ENCODE data around the gene LYVE1.
"Not testable (repeated sequence)": the region's sequence is repeated elsewhere in the genome, so short reads cannot be mapped to it uniquely, and the experiment has no call there.

LYVE1 gene

DNA sequence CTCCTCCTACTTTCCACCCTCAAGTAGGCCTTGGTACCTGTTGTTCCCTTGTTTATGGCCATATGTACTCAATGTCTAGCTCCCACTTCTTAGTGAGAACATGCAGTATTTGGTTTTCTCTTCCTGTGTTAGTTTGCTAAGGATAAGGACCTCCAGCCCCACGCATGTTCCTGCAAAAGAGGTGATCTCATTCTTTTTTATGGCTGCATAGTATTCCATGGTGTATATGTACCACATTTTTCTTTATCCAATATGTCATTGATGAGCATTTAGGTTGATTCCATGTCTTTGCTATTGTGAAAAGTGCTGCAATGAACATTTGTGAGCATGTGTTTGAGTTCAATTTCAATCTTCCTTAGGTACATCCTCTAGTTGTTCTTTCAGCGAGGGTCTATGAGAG, 27.4 kb upstream of the LYVE1 start:
- FAIRE-seq; DNase-seq (ENCODE audit: extremely low spot score, insufficient read length, low read depth): not testable (repeated sequence)

DNA sequence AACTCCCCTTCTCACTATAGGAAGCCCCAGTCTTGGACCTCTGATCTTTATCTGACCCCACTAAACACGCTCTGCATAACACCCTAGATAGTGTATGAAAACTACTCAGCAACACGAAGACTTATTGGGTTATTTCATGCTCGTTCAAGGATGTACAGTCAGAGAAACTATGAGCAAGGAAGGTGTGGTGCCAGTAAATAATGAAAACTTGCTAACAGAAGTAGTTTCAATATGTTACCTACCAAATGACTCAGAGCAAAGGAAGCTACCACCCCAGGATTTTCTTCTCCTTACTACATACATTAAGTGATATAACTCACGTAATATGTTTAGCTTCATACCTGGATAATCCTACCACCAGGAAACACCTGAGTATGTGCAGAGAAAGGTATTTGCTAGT, 25.9 kb upstream of the LYVE1 start:
- no peak for FAIRE-seq

DNA sequence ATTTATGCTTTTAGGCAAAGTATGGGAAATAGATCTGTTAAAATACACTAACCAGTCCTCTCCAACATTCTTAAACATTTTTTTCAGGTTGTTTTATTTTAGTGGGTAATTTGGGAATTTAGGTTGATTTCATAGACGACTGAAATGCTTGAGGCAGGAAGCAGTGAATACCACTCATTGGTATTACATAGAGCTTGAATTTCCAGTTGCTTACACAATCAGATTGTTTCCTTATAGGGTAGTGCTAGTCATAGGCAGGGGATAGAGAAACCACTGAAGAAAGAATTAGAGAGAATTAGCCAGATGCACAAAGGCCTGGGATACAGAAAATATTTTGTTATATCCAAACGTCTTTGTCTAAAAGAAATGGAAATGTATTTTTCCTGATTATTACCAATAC, 23.9 kb upstream of the LYVE1 start:
- FAIRE-seq (no peak), DNase-seq (ENCODE audit: extremely low spot score, insufficient read length, low read depth) (no peak)

More for the DNA sequence above, 25.9 kb upstream of the LYVE1 start:
- no peak for DNase-seq (ENCODE audit: extremely low spot score, insufficient read length, low read depth)

DNA sequence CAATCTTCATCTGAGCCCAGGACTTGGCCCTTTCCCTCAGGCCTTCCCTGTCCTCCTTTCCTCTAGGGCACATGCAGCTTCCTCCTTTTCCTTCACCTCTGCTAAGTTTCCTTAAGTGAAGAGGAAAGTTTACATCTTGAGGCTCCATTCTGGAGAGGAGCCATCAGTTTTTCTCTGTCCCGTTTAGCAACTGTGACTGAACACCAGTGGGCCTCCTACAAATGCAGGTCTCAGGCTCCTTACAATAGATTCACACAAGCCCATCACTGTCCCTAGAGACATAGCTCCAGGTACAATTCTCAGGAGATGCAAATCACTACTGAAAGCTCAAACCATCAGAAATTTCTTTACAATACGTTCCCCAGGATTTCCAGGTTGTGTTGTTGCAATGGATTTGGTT, 23.3 kb upstream of the LYVE1 start:
- FAIRE-seq (no peak), DNase-seq (ENCODE audit: extremely low spot score, insufficient read length, low read depth) (no peak)

DNA sequence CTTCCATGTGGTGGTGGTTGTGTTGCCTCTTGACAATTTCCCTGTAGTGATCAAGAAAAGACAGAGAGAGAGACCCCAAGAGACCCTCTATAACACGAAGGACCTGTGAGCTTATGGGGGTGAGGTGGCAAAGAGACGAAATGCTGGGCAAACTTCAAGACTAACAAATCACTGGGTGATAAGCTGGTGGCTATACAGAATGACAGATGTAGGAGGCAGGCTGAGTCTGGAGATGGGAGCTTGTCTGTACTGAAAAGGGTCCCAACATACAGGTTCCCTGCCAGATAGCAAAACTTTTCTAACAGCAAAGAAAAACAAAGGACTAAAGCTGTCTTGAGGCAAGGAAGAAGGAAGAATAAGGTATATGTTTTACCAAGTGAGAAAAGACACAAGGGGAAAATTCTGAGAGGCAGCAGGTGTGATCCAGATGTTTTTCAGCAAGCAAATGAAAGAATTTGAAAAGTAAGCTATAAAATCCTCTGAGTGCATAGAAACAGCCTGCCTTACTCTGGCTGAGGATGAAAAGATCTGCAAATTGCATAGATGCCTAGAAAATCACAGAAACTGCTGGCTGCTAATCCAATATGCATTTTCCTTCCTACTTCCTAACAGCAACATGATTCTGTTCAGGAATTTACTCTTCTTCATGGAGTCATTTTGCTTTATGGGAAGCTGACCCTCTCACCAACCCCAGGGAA, 21.9 kb upstream of the LYVE1 start:
- DNase-seq (ENCODE audit: extremely low spot score, insufficient read length, low read depth) = no peak

DNA sequence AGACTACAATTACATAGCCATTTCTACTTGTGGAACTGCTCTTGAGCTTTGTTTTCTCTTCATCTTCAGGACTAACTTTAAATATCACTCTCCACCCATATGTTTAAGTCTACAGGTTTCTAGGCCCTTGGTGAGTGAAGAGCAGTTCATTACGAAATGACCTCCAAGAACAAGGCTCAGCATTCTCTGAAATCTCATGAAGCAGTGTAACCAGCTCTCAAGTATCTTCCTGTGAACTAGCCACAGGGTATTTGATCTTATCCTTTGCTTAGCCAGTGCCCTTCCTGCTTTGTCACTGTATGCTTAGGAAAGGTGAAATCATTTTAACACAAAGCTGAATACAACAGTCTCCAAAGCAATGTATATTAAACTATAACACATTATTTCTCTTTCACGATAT, 20.4 kb upstream of the LYVE1 start:
- DNase-seq (ENCODE audit: extremely low spot score, insufficient read length, low read depth) (no peak), FAIRE-seq (no peak)

More for the DNA sequence above, 21.9 kb upstream of the LYVE1 start:
- FAIRE-seq = no peak

DNA sequence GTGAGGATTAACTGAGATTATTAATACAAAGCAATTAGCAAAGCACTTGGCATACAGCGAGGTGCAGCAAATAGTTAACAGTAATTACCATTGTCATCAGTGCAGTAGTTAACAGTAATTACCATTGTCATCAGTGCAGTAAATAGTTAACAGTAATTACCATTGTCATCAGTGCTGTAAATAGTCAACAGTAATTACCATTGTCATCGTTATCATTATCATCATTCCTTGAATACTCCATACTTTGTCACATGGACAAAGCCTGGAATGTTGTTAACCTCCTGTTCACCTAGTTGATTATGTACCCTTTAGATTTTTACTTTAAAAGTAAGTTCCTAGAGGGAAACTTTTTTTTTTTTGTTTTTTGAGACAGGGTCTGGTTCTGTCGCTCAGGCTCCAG, 19.5 kb upstream of the LYVE1 start:
- FAIRE-seq (no peak), DNase-seq (ENCODE audit: extremely low spot score, insufficient read length, low read depth) (no peak)

DNA sequence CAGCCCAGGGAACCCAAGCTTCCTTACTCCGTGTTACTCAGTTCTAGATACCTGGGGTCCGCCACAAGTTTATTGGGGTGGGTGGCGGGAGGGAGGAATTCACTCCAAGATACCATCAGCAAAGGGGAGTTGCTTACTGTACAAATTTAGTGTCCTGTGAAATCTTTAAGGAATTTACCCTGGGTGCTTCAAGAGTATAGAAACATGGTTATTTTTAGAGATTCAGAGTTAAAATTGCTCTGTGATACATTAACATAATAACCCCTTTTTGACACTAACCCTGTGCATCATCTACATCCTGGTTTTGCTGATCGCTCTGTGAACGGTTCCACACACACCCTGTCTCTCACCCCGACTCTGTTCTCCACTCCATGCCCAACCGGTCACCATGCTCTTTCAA, 18.9 kb upstream of the LYVE1 start:
- DNase-seq (ENCODE audit: extremely low spot score, insufficient read length, low read depth) (no peak), FAIRE-seq (no peak)

DNA sequence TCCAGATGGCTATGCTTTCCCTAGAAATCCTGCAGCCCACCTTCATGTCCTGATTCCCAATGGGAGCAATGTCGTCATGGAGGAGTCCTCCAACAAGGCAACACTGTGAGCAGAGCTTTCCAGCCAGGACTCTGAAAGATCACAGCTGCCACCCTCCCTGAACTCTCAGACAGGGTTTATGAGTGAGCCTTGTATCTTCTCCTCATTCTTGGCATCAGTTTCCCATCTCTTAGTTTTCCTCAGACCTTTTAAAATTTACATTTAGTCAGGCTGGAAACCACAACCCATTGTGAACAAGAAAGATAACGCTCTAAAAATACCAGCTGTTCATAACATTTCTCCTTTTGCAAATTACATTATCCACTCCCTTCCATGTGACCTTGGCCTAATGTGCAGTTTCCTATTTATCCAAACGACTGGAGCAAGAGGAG, 15.6 kb upstream of the LYVE1 start:
- FAIRE-seq (no peak), DNase-seq (ENCODE audit: extremely low spot score, insufficient read length, low read depth) (no peak)

DNA sequence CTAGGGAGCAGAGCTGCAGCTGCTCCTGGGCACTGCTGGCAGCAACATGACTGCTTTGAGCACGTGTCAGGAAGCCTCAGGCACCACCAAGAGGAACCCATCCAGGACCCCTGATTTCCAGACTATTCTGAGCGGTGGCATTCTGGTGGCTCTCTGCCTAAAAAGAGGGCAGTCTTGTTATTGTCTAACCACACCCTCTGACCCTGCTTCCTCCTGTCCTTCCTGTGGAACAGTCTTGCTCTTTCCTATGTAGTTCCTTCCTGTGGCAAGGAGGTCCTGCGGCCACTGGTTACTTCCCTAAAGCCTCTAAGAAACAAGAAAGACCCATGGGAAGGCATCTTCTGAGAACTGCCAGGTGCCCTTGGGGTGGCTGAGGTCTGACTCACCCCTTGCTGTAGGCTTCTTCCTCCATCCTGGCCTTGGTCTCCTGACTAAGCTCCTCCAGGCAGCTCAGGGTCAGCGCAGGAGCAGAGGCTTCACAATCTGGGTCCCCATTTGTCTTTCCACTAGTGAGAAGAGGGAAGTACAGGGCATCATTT, 13.1 kb upstream of the LYVE1 start:
- FAIRE-seq = no peak
- DNase-seq (ENCODE audit: extremely low spot score, insufficient read length, low read depth) = no peak

DNA sequence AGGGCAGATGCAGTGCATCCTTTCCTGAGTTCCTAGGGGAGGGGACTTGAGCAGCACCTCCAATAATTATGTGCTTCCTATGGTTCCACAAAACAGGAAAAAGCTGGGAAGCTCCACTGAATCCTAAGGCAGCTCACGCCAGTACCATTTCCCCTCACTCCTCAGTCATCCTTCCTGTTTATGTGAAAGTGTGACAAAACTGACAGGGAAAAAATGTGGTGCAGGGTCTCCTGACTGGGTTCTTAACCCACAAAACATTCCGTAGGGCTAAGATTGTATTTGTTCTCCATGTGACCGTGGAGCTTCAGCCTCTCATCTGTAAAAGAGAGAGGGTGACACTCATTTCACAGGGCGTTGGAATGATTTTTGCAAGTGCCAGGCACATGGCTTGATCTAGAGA, 12.2 kb upstream of the LYVE1 start:
- DNase-seq (ENCODE audit: extremely low spot score, insufficient read length, low read depth) (no peak), FAIRE-seq (no peak)

DNA sequence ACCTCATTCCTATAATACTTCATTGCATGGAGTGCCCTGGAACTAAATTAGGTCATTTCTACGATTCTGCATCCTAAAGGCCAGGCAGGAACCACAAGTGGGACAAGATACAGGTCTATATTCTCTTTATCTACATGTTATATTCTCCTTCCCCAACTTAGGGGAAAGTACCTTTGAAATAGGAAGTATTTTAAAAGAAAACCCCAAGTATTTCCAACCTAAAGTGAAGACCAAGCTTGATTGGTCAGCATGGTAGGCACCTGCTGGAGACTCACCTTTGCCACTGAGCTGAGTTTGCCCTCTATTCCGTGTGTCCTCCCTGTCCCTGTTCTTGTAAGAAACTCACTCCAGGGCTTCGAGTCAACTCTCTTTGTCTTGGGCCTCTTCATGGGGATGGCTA, 11.2 kb upstream of the LYVE1 start:
- DNase-seq (ENCODE audit: extremely low spot score, insufficient read length, low read depth) (no peak), FAIRE-seq (no peak)

DNA sequence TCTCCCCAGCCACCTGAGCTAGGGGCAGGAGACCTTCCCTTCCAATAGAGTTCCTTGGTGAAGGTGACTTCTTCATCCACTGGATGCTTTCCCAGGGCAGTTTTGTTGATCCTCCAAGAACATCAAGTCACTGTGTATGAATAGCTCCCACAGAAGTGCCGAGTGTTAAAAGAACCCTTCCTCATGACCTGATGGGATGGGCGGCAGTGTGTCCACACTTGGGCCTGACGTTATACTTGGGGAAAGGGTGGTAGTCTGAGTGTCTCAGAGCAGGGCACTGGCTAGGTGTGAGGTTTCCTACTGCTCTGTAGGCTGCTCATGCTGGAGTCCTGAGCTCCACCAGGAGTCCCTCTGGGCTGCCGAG, 7.6 kb upstream of the LYVE1 start:
- DNase-seq (ENCODE audit: extremely low spot score, insufficient read length, low read depth) = no peak
- FAIRE-seq = no peak

DNA sequence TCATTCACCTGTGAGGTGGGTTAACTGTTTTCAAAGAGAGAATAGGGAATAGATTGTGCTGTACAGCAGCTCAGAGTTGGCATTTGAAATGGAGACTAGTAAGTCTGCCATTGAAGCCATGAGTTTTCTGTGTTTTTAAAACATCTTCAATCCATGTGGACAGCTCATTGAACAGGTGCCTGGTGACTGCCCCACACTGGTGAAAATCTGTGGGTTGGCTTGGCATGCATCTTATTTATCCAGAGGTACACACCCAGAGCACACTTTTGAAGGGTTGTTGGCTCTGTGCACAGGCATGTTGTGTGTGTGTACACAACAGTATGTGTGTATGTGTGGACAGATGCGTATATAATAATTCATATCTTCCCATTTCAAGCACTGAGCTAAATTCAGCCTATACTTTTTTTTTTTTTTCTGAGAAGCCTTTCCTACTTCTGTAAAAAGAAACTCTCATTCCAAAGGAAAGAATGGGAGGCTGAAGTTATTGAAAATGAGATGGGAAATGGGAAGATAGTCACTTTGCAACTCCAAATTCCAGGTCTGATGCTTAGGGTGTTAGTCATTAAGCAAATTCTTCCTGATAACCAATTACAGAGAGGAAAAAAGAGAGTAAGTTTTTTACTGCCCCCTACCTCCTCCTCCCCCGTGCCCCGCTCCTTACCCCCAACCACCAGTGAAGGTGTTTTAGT, 7.0 kb upstream of the LYVE1 start:
- DNase-seq (ENCODE audit: extremely low spot score, insufficient read length, low read depth) (no peak), FAIRE-seq (no peak)

DNA sequence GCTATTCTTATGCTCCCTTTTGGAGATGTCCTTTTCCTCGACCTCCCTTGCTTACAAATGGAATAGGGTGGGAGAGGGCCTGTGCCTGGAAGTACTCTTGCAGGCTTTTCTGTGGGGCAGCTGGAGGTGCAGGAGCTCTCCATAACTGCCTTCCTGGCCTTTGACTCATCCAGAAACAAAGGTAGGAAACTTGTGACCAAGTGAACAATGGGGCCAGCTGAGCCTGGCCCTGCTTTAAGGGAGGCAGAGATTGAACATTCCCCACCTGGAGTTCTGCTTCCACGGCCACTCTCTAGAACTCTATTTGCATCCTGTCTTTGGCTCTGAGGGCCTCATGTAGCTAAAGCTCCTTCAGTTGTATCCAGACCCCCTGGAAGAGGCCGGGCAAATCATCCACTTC, 5.1 kb upstream of the LYVE1 start:
- FAIRE-seq (no peak), DNase-seq (ENCODE audit: extremely low spot score, insufficient read length, low read depth) (no peak)

DNA sequence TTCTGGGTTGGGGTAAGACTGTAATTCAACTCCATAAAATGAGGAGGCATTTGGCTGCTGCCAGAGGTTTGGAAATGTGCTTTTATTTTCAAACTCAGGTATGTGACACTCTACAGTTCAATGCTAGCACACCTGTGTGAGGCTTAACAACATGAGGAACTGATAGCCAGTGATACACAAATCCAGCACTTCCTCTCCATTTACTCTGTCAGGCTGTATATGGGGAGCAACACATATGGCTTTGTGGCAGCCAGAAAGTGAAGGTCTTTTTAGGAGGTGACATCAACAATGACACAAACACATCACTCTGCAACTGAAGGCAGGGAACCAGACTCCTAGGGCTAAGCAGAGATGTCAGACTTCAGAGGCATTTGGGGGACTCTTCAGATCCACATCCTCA, 4.6 kb upstream of the LYVE1 start:
- FAIRE-seq (no peak), DNase-seq (ENCODE audit: extremely low spot score, insufficient read length, low read depth) (no peak)

DNA sequence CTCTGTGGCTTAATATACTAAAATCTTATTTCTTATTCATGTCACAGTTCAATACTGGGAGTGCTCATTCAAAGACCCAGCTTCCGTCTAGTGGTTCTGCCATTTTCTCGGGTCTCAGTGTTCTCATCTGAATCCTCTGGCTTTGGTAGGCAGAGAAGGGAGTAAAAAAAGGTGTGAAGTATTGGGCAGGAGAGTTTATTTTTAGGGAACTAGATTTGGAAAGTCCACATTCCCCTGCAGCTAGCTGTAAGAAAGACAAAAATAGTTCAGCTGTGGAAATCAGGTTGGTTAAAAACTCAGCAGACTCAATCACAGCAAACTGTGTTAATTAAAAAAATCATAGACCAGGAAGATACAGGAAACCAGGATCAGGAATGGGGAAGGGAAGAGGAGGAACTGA, 4.1 kb upstream of the LYVE1 start:
- FAIRE-seq (no peak), DNase-seq (ENCODE audit: extremely low spot score, insufficient read length, low read depth) (no peak)

DNA sequence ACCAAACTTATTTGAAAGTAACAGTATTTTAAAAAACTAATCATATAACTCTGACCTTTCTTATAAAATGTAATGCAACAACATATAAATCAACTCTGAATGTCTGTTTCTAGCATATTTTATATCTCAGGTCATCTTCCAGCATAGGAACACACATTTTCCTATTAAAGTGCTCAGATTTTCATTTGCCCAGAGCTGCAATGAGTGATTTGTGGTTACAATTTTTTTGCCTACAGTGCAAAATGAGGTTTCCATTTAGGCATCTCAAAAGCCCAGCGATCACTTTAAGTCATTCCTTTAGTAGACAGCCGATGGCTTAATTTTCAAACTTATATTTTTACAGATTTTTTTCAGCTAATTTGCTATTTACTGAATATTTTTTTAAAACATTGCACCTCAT, 1.0 kb downstream of the LYVE1 start:
- DNase-seq (ENCODE audit: extremely low spot score, insufficient read length, low read depth) = no peak
- no peak for FAIRE-seq

DNA sequence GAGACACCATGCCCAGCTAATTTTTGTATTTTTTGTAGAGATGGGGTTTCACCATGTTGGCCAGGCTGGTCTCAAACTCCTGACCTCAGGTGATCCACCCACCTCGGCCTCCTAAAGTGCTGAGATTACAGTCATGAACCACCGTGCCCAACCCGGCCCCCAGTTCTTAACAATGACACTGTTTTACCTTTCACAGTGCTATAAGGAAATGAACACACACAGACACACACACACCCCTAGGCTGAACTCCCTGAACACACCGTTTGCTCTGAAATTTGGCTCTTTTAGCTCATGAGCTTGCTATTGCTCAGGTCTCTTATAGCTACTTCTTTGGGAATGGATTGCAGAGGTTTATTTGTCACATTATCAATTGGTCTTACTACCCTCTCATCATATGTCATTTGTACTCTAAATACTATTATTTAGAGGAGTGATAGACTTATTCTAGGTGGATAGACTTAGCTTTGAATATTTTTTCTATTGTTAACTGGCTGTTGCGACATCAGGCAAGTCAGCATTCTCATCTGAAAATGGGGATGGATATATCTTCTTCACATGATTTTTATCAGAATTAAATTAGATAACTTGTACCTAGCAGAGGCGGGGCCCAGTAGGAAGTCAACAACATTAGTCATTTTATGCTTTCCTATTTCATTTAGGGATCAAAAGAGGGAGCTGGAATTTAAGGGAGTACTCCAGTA, 2.1 kb downstream of the LYVE1 start:
- FAIRE-seq = no peak
- no peak for DNase-seq (ENCODE audit: extremely low spot score, insufficient read length, low read depth)

DNA sequence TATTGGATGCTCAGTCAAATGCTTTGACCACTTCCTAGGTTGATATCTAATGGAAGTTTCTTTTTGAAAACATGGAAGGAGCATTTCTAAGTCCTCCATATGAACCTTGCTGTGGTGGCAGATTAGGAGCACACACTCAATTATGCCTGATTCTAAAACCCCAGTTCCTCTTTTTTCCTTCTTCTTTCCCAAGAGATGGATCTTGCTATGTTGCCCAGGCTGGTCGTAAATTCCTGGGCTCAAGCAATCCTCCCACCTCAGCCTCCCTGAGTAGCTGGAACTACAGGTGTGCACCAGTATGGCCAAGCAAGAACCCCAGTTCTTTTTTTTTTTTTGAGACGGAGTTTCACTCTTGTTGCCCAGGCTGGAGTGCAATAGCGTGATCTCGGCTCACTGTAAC, 3.0 kb downstream of the LYVE1 start:
- no peak for FAIRE-seq
- no peak for DNase-seq (ENCODE audit: extremely low spot score, insufficient read length, low read depth)

DNA sequence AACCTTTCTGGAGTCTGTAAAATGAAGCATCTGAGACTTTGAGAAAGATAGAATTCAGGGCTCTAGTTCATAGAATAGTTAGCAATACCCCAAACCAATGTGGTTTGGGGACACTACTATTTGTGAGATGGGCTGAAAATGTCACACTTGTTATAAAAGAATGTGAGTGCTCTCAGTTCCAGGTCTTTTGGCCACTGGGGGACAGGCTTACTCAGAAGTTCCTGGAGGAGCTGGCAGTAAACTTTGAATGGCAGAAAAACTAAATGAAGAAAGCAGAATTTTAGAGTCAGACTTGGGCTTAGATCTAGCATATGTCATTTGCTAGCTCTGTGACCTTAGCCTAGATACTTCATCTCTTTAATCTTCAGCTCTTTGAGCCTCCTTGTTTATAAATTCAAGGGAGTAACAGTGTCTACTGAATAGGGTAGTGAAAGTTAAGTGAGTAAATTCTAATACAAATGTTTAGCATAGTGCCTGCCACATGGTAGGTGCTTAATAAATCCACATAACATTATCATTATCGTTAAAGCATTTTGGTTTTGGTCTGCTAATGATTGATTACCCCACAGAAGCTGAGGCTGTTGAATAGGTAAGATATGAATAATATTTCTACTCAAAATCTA, 3.7 kb downstream of the LYVE1 start:
- FAIRE-seq (no peak), DNase-seq (ENCODE audit: extremely low spot score, insufficient read length, low read depth) (no peak)

Measured in GM18507 (cell line).